GM18502 (cell line): ENCODE data around the gene VENTX.

ENCODE experiments used
- ATAC-seq: cut with Tn5 transposase; IDR thresholded peaks from one replicate; pipeline ENCODE4 v1.9.1; 2021; ENCODE audit warnings: mild to moderate bottlenecking; ENCODE audit not compliant: unreplicated experiment, poor library complexity

The VENTX gene

GRCh38 chr10:133282846-133283390, 45.3 kb downstream of the VENTX start:
- no peak for ATAC-seq

GRCh38 chr10:133283931-133284330, 46.3 kb downstream of the VENTX start:
- ATAC-seq: no peak

GRCh38 chr10:133285217-133285616, 47.6 kb downstream of the VENTX start:
- no peak for ATAC-seq

GRCh38 chr10:133286366-133286765, 48.7 kb downstream of the VENTX start:
- no peak for ATAC-seq

GRCh38 chr10:133287832-133288500, 50.3 kb downstream of the VENTX start:
- no peak for ATAC-seq

GRCh38 chr10:133289761-133290160, 52.1 kb downstream of the VENTX start:
- ATAC-seq: no peak
